ENCODE results near the gene PIP4P1. TPM values are rescaled to one million over a fixed set of nuclear protein-coding genes. Genes with fewer than 3 reads are reported as not detected.
A peak's percentile ranks its signal among the peaks of the same experiment; 100 is the strongest.

The PIP4P1 gene
- total and polyA plus RNA-seq, 2 of the 13 experiments (the other 11 are each of a cell fraction or from before 2014, with no cell fraction given) = 33.4 to 47.0 TPM

DNA sequence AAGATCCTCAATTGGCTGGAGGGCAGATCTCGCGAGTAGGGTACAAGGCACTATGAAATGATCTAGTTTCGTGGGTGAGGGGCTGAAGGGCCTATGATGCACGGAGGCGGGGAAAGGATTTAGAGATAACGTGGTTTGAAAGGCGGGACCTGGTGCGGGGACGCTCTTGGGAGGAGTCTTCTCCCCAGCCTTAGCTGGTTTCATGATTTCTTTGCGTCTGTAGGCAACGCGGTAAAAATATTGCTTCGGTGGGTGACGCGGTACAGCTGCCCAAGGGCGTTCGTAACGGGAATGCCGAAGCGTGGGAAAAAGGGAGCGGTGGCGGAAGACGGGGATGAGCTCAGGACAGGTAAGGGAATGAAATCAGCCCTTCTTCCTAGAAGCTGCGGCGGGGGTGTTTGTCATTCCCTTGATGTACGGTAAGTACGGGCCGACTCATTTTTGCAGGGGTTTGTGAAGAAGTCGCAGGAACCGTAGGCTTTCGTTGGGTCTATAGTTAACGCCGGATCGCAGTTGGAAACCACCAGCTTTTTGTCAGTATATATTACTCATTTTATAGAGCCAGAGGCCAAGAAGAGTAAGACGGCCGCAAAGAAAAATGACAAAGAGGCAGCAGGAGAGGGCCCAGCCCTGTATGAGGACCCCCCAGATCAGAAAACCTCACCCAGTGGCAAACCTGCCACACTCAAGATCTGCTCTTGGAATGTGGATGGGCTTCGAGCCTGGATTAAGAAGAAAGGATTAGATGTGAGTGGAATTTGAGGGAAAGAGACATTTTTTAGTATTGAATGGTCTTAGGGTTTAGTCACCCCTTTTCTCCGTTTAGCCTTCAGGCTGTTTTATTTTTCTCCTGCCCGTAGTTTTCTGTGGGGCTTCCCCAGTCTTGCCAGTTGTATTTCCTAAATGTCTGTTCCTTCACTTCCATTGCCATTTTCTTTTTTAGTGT lies 5.6 kb downstream of the PIP4P1 start:
- Histone ChIP-seq H3K36me3 (replicated peaks in 1 of 2; ENCODE audit: control insufficient read depth in 1 of 2, insufficient read depth in 2 of 2, low read length in 2 of 2) (peaks cover 18 to 48% of the 10 kb centered on the region in 2 experiments), H3K9me3 (ENCODE audit: low read length) (no peaks in the 10 kb centered on the region), H3K4me2 (ENCODE audit: low read depth, low read length) (peak overlapping the region; percentile 95), H3K79me2 (ENCODE audit: insufficient read depth, low read length) (peaks cover 44% of the 10 kb centered on the region), H3K4me1 (ENCODE audit: insufficient read depth, low read length) (peaks cover 44% of the 10 kb centered on the region), H3K9ac (ENCODE audit: insufficient read depth, low read depth, low read length) (peak overlapping the region; percentile 91), H3K27me3 (ENCODE audit: control insufficient read depth in 1 of 2, insufficient read depth in 2 of 2, low read length in 2 of 2) (no peaks in the 10 kb centered on the region; a peak in 1 of 5 replicates), H4K20me1 (ENCODE audit: insufficient read depth, low read length) (no peaks in the 10 kb centered on the region), H2AFZ (ENCODE audit: low read length) (no peak overlapping the region), H3K27ac (ENCODE audit: extremely low read length, insufficient read depth, low read length) (peak overlapping the region; percentile 94), H3K4me3 (replicated peaks in 1 of 3; ENCODE audit: insufficient read depth in 1 of 3, low read depth in 2 of 3, low read length in 3 of 3) (peak overlapping the region; percentile 88 to 92 (median 89))
- ATAC-seq = peak; percentile 74
- TSS peak; percentile 85 for BruUV-seq (replicated peaks)
- ChIA-PET POLR2A (interaction anchor here (0.7 to 4.0 kb wide), 29 partner anchors 8 to 1000 kb away, joined by 3 to 59 read pairs (median 7); partner anchors contain the start of genes CHD8, PARP2, PNP and RNASE4), CTCF (ENCODE audit: low intra/inter-chr PET ratio, low total read pairs) (no interaction called here)
- FAIRE-seq = no peak
- DNase-seq (ENCODE audit: low spot score) = no peak
- WGBS (ENCODE audit: low lambda C conversion rate) = 2% methylated on average over 39 of the region's 39 CpGs
- intact Hi-C loops (cut with micrococcal nuclease; ENCODE audit: unreplicated experiment) (loop anchor here (1.0 to 2.0 kb wide), 2 partner anchors 123 to 158 kb away; partner anchors contain the start of gene CCNB1IP1), in situ Hi-C loops (cut with HindIII; ENCODE audit: extremely low pct_ligation_motif_present, low pct_unique_long_range_greater_than_20kb) (loop anchor here (5.0 to 25.0 kb wide), 3 partner anchors 38 to 157 kb away; partner anchors contain the start of genes CCNB1IP1 and PARP2)
- TF ChIP-seq, protein P1, sequence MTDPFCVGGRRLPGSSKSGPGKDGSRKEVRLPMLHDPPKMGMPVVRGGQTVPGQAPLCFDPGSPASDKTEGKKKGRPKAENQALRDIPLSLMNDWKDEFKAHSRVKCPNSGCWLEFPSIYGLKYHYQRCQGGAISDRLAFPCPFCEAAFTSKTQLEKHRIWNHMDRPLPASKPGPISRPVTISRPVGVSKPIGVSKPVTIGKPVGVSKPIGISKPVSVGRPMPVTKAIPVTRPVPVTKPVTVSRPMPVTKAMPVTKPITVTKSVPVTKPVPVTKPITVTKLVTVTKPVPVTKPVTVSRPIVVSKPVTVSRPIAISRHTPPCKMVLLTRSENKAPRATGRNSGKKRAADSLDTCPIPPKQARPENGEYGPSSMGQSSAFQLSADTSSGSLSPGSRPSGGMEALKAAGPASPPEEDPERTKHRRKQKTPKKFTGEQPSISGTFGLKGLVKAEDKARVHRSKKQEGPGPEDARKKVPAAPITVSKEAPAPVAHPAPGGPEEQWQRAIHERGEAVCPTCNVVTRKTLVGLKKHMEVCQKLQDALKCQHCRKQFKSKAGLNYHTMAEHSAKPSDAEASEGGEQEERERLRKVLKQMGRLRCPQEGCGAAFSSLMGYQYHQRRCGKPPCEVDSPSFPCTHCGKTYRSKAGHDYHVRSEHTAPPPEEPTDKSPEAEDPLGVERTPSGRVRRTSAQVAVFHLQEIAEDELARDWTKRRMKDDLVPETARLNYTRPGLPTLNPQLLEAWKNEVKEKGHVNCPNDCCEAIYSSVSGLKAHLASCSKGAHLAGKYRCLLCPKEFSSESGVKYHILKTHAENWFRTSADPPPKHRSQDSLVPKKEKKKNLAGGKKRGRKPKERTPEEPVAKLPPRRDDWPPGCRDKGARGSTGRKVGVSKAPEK (CRISPR knock-in tag; IDR thresholded peaks at IDR 0.05; ENCODE audit: borderline replicate concordance) = no peak
- TF ChIP-seq DMAP1 (CRISPR knock-in tag; IDR thresholded peaks at IDR 0.05) (peak; percentile 82; the same call in 1 of the 2 replicates), EED (CRISPR knock-in tag; IDR thresholded peaks at IDR 0.05) (peak; percentile 89; the same call in 1 of the 2 replicates), EP300 (IDR thresholded peaks at IDR 0.05; ENCODE audit: low read depth in 2 of 2, low read length in 2 of 2) (peak; percentile 1 to 40; a peak in 1 of 4 replicates), EP300 (CRISPR knock-in tag; IDR thresholded peaks at IDR 0.05; ENCODE audit: borderline replicate concordance) (no peak), ZSCAN22 (CRISPR knock-in tag; IDR thresholded peaks at IDR 0.05) (no peak), SMAD3 (CRISPR knock-in tag; IDR thresholded peaks at IDR 0.05) (no peak), ZNF33A (CRISPR knock-in tag; IDR thresholded peaks at IDR 0.05; ENCODE audit: borderline replicate concordance) (no peak), ZNF564 (CRISPR knock-in tag; IDR thresholded peaks at IDR 0.05) (0 out of 2 replicates have a peak, but pooled peaks have one; percentile 60), NONO (IDR thresholded peaks at IDR 0.05) (no peak), NONO (CRISPR knock-in tag; conservative IDR thresholded peaks at IDR 0.05) (no peak), ZFX (CRISPR knock-in tag; IDR thresholded peaks at IDR 0.05; ENCODE audit: low read depth) (0 out of 2 replicates have a peak, but pooled peaks have one; percentile 47), ZNF83 (CRISPR knock-in tag; IDR thresholded peaks at IDR 0.05; ENCODE audit: borderline replicate concordance) (peak; percentile 53; the same call in 1 of the 2 replicates), NR2F2 (IDR thresholded peaks at IDR 0.05; ENCODE audit: borderline replicate concordance, low read depth) (no peak)
- TF ChIP-seq, protein P2, sequence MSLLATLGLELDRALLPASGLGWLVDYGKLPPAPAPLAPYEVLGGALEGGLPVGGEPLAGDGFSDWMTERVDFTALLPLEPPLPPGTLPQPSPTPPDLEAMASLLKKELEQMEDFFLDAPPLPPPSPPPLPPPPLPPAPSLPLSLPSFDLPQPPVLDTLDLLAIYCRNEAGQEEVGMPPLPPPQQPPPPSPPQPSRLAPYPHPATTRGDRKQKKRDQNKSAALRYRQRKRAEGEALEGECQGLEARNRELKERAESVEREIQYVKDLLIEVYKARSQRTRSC (CRISPR knock-in tag; IDR thresholded peaks at IDR 0.05; ENCODE audit: low read depth) = peak; percentile 2; the same call in 1 of the 2 replicates
- TF ChIP-seq, protein P3, sequence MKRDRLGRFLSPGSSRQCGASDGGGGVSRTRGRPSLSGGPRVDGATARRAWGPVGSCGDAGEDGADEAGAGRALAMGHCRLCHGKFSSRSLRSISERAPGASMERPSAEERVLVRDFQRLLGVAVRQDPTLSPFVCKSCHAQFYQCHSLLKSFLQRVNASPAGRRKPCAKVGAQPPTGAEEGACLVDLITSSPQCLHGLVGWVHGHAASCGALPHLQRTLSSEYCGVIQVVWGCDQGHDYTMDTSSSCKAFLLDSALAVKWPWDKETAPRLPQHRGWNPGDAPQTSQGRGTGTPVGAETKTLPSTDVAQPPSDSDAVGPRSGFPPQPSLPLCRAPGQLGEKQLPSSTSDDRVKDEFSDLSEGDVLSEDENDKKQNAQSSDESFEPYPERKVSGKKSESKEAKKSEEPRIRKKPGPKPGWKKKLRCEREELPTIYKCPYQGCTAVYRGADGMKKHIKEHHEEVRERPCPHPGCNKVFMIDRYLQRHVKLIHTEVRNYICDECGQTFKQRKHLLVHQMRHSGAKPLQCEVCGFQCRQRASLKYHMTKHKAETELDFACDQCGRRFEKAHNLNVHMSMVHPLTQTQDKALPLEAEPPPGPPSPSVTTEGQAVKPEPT (CRISPR knock-in tag; IDR thresholded peaks at IDR 0.05; ENCODE audit: low read depth) = no peak
